GM23338 (cell line): ENCODE data around the gene GCKR. TPM values are rescaled to one million over a fixed set of nuclear protein-coding genes. Genes with fewer than 3 reads are reported as not detected.

Experiments
- ATAC-seq: fragments of 200-7000 bp; cut with Tn5 transposase; 3 replicates; pipeline ENCODE4 v1.9.1; 2020
- DNase-seq: peaks from one replicate; pipeline ENCODE4 v3.0.0-alpha.2; 2015; ENCODE audit warnings: low spot score
- H2AFZ ChIP-seq: fragments of 200-600 bp; sonication (generic); 2 replicates; pipeline ENCODE4 v1.8.0; 2016; ENCODE audit warnings: antibody characterized with exemption, mild to moderate bottlenecking, moderate library complexity
- H3F3A ChIP-seq: fragments of 200-600 bp; sonication (generic); replicated peaks from 2 replicates; pipeline ENCODE4 v1.8.0; 2017; ENCODE audit warnings: antibody characterized with exemption, mixed run types, low read depth
- H3K27ac ChIP-seq: fragments of 200-600 bp; sonication (generic); 2 replicates; pipeline ENCODE4 v1.6.1; 2016; ENCODE audit warnings: low read depth
- H3K27me3 ChIP-seq: fragments of 200-600 bp; sonication (generic); 2 replicates; pipeline ENCODE4 v1.8.0; 2016; ENCODE audit warnings: mild to moderate bottlenecking, mixed run types, moderate library complexity; ENCODE audit not compliant: insufficient read depth
- H3K36me3 ChIP-seq: fragments of 200-600 bp; sonication (generic); 2 replicates; pipeline ENCODE4 v1.8.0; 2016; ENCODE audit warnings: mild to moderate bottlenecking; ENCODE audit not compliant: insufficient read depth
- H3K4me1 ChIP-seq: fragments of 200-600 bp; sonication (generic); 2 replicates; pipeline ENCODE4 v1.8.0; 2016; ENCODE audit warnings: mild to moderate bottlenecking, moderate library complexity; ENCODE audit not compliant: insufficient read depth
- H3K4me2 ChIP-seq: fragments of 200-600 bp; sonication (generic); 2 replicates; pipeline ENCODE4 v1.7.1; 2017; ENCODE audit warnings: mixed run types
- H3K4me3 ChIP-seq: fragments of 200-600 bp; sonication (generic); 2 replicates; pipeline ENCODE4 v1.6.1; 2016; ENCODE audit warnings: mixed run types
- H3K79me2 ChIP-seq: fragments of 200-600 bp; sonication (generic); replicated peaks from 2 replicates; pipeline ENCODE4 v1.8.0; 2017; ENCODE audit warnings: mild to moderate bottlenecking; ENCODE audit not compliant: insufficient read depth
- H3K9me2 ChIP-seq: fragments of 200-600 bp; sonication (generic); 2 replicates; pipeline ENCODE4 v1.8.0; 2017; ENCODE audit not compliant: insufficient read depth
- H4K20me1 ChIP-seq: fragments of 200-600 bp; sonication (generic); replicated peaks from 2 replicates; pipeline ENCODE4 v1.8.0; 2017; ENCODE audit warnings: mild to moderate bottlenecking; ENCODE audit not compliant: insufficient read depth
- H3K27ac Mint-ChIP-seq: 2 replicates; pipeline ENCODE4 v1.8.0; 2020; ENCODE audit warnings: inconsistent platforms, mild to moderate bottlenecking, moderate library complexity, mixed read lengths
- H3K27me3 Mint-ChIP-seq: 3 replicates; pipeline ENCODE4 v1.8.0; 2022; ENCODE audit warnings: low read depth, mild to moderate bottlenecking, moderate library complexity, mixed read lengths, inconsistent platforms; ENCODE audit not compliant: insufficient read depth, poor library complexity
- H3K36me3 Mint-ChIP-seq: 3 replicates; pipeline ENCODE4 v1.8.0; 2021; ENCODE audit warnings: low read depth, mild to moderate bottlenecking, inconsistent platforms, moderate library complexity, mixed read lengths
- H3K4me1 Mint-ChIP-seq: 3 replicates; pipeline ENCODE4 v1.8.0; 2020; ENCODE audit warnings: mild to moderate bottlenecking, inconsistent platforms, mixed read lengths
- H3K4me3 Mint-ChIP-seq: 3 replicates; pipeline ENCODE4 v1.8.0; 2021; ENCODE audit warnings: moderate library complexity, mild to moderate bottlenecking, inconsistent platforms, mixed read lengths
- H3K9me3 Mint-ChIP-seq: 3 replicates; pipeline ENCODE4 v1.8.0; 2020; ENCODE audit warnings: moderate library complexity, mild to moderate bottlenecking, inconsistent platforms, mixed read lengths
- CREB1 ChIP-seq: fragments of 250-450 bp; sonication (Bioruptor Pico); IDR thresholded peaks from 2 replicates; pipeline ENCODE4 v1.5.0; 2020; ENCODE audit warnings: low read depth, mild to moderate bottlenecking, moderate library complexity
- CTCF ChIP-seq, 2 experiments: fragments of 200-600 bp in 1 of 2; sonication (generic) in 1 of 2; conservative IDR thresholded peaks; 2 replicates each; pipeline versions ENCODE4 v1.5.1 to v1.6.1; 2016 to 2017; ENCODE audit warnings: antibody characterized with exemption in 2 of 2, low read depth in 2 of 2, mild to moderate bottlenecking in 2 of 2, moderate library complexity in 1 of 2
- ETS1 ChIP-seq: IDR thresholded peaks from 2 replicates; pipeline ENCODE4 v1.6.1; 2016; ENCODE audit warnings: antibody characterized with exemption
- EZH2 ChIP-seq: fragments of 200-600 bp; sonication (generic); IDR thresholded peaks from one replicate; pipeline ENCODE4 v1.8.0; 2017; ENCODE audit warnings: antibody characterized with exemption, mild to moderate bottlenecking, low read depth; ENCODE audit not compliant: unreplicated experiment
- EZH2phosphoT487 ChIP-seq: fragments of 200-600 bp; sonication (generic); IDR thresholded peaks from one replicate; pipeline ENCODE4 v1.8.1; 2018; ENCODE audit warnings: antibody characterized with exemption; ENCODE audit not compliant: unreplicated experiment
- JUNB ChIP-seq: IDR thresholded peaks from one replicate; pipeline ENCODE4 v1.6.1; 2016; ENCODE audit warnings: antibody characterized with exemption; ENCODE audit not compliant: unreplicated experiment
- NANOG ChIP-seq: IDR thresholded peaks from 2 replicates; pipeline ENCODE4 v1.6.1; 2016; ENCODE audit warnings: antibody characterized with exemption, borderline replicate concordance
- POLR2AphosphoS5 ChIP-seq: IDR thresholded peaks from 2 replicates; pipeline ENCODE4 v1.6.1; 2016; ENCODE audit warnings: antibody characterized with exemption, low read depth
- REST ChIP-seq: IDR thresholded peaks from one replicate; pipeline ENCODE4 v1.6.1; 2018; ENCODE audit warnings: antibody characterized with exemption; ENCODE audit not compliant: unreplicated experiment
- STAT1 ChIP-seq: IDR thresholded peaks from one replicate; pipeline ENCODE4 v1.6.1; 2016; ENCODE audit warnings: antibody characterized with exemption; ENCODE audit not compliant: unreplicated experiment
- ZNF114 ChIP-seq: fragments of 250-450 bp; sonication (Bioruptor Pico); IDR thresholded peaks from 2 replicates; pipeline ENCODE4 v1.5.0; 2020; ENCODE audit warnings: mild to moderate bottlenecking, moderate library complexity
- ZNF331 ChIP-seq: fragments of 250-450 bp; sonication (Bioruptor Pico); IDR thresholded peaks from 2 replicates; pipeline ENCODE4 v1.5.0; 2020; ENCODE audit warnings: low read depth, mild to moderate bottlenecking, moderate library complexity
- ZNF462 ChIP-seq: fragments of 250-450 bp; sonication (Bioruptor Pico); IDR thresholded peaks from 2 replicates; pipeline ENCODE4 v1.5.0; 2020; ENCODE audit warnings: mild to moderate bottlenecking, moderate library complexity
- polyA plus RNA-seq: library from polyadenylated mRNA; unstranded; fragments of >200 nt; fragmentation: Nextera tagmentation; extraction: Ambion mirVana; gene quantifications from 2 replicates; pipeline ENCODE4 v1.2.1, GENCODE V29; 2016
- total RNA-seq: library from RNA; depleted of rRNA; stranded (reverse); fragments of >200 nt; shearing (Covaris generic); gene quantifications from 2 replicates; pipeline ENCODE4 v1.2.3, GENCODE V29; 2014

Gene GCKR
- total and polyA plus RNA-seq, 2 experiments from 2014 or later, result not detected

- Histone ChIP-seq H2AFZ (no peak overlapping the region), H3K36me3 (no peaks in the 10 kb centered on the region), H3K4me1 (no peaks in the 10 kb centered on the region), H3K4me3 (no peak overlapping the region), H3K27ac (no peak overlapping the region), H3K79me2 (no peaks in the 10 kb centered on the region), H3F3A (no peaks in the 10 kb centered on the region), H3K4me2 (no peak overlapping the region), H3K27me3 (no peaks in the 10 kb centered on the region), H4K20me1 (no peaks in the 10 kb centered on the region), H3K9me2 (no peaks in the 10 kb centered on the region)
- Mint-ChIP-seq H3K27me3 (peaks cover 2% of the 10 kb centered on the region), H3K4me1 (no peaks in the 10 kb centered on the region), H3K27ac (no peak overlapping the region), H3K36me3 (peaks cover 6% of the 10 kb centered on the region; the same call in 1 of the 3 replicates), H3K4me3 (no peak overlapping the region), H3K9me3 (peaks cover 24% of the 10 kb centered on the region)
- no peak for DNase-seq
- no peak for TF ChIP-seq ZNF331 (CRISPR knock-in tag)
- no peak for TF ChIP-seq EZH2phosphoT487
- no peak for TF ChIP-seq CTCF (conservative IDR thresholded peaks at IDR 0.05; ENCODE audit: low read depth in 2 of 2)
- no peak for TF ChIP-seq ZNF462 (CRISPR knock-in tag)
- TF ChIP-seq ZNF114 (CRISPR knock-in tag), result no peak
- no peak for TF ChIP-seq POLR2AphosphoS5
- TF ChIP-seq EZH2, result no peak
- no peak for TF ChIP-seq REST
- TF ChIP-seq ETS1, result no peak
- no peak for TF ChIP-seq NANOG
- TF ChIP-seq CREB1 (CRISPR knock-in tag), result no peak
- TF ChIP-seq JUNB, result no peak
- TF ChIP-seq STAT1, result no peak
- no peak for ATAC-seq
These were observed 47.6 kb downstream of the GCKR start for GRCh38 chr2:27544143-27544821.
